K562 (cell line): Measurements from ENCODE around the gene AP4S1. TPM values are rescaled to one million over a fixed set of nuclear protein-coding genes. Genes with fewer than 3 reads are reported as not detected.

Experiments
- ARID1B ChIP-seq: fragments of 450-650 bp; IDR thresholded peaks from 2 replicates; pipeline ENCODE4 v1.6.1; 2016; ENCODE audit warnings: antibody characterized with exemption, mild to moderate bottlenecking, inconsistent platforms
- ARID4B ChIP-seq: sonication (generic); formaldehyde crosslinking; IDR thresholded peaks from 2 replicates; pipeline ENCODE4 v1.8.0; 2022; ENCODE audit warnings: mild to moderate bottlenecking, missing genetic modification reagents
- CBFA2T3 ChIP-seq: fragments of 450-650 bp; IDR thresholded peaks from 2 replicates; pipeline ENCODE4 v1.6.1; 2017
- ELF4 ChIP-seq: fragments of 450-650 bp; formaldehyde crosslinking; IDR thresholded peaks from 2 replicates; pipeline ENCODE4 v1.4.0; 2022; ENCODE audit warnings: missing genetic modification characterization
- HNRNPL ChIP-seq: fragments of 200-400 bp; formaldehyde crosslinking; IDR thresholded peaks from 2 replicates; pipeline ENCODE4 v1.6.1; 2017; ENCODE audit warnings: low read depth, mild to moderate bottlenecking, low read length
- MAZ ChIP-seq, 2 experiments: fragments of 450-650 bp in 1 of 2; sonication (generic) in 1 of 2; formaldehyde crosslinking; IDR thresholded peaks in 1 of 2; conservative IDR thresholded peaks in 1 of 2; 2 replicates each; pipeline versions ENCODE4 v1.4.0 to v1.5.0; 2020; ENCODE audit warnings: mild to moderate bottlenecking in 1 of 2, missing genetic modification reagents in 1 of 2
- MCM5 ChIP-seq: fragments of 450-650 bp; IDR thresholded peaks from 2 replicates; pipeline ENCODE4 v1.6.1; 2016; ENCODE audit warnings: low read depth
- PTBP1 ChIP-seq: fragments of 200-400 bp; formaldehyde crosslinking; IDR thresholded peaks from 2 replicates; pipeline ENCODE4 v1.6.1; 2017; ENCODE audit warnings: low read depth, low read length
- SMAD1 ChIP-seq: fragments of 150-350 bp; IDR thresholded peaks from 2 replicates; pipeline ENCODE4 v1.6.1; 2014; ENCODE audit warnings: low read length, low read depth; ENCODE audit not compliant: partially characterized antibody
- SNRNP70 ChIP-seq: fragments of 200-400 bp; formaldehyde crosslinking; optimal IDR thresholded peaks from 2 replicates; pipeline ENCODE3; 2017; ENCODE audit warnings: low read depth, low read length
- SOX6 ChIP-seq: fragments of 450-650 bp; IDR thresholded peaks from 2 replicates; pipeline ENCODE4 v1.6.1; 2014; ENCODE audit warnings: mild to moderate bottlenecking
- SRSF7 ChIP-seq: fragments of 200-400 bp; formaldehyde crosslinking; optimal IDR thresholded peaks from 2 replicates; pipeline ENCODE3; 2017; ENCODE audit warnings: mild to moderate bottlenecking, low read depth, low read length
- ZNF274 ChIP-seq: IDR thresholded peaks from 2 replicates; pipeline ENCODE4 v1.6.1; 2011; ENCODE audit warnings: low read depth, mild to moderate bottlenecking, low read length, moderate library complexity, borderline replicate concordance
- ZNF282 ChIP-seq: sonication (generic); formaldehyde crosslinking; IDR thresholded peaks from 2 replicates; pipeline ENCODE4 v1.8.1; 2023; ENCODE audit warnings: missing genetic modification reagents
- ZNF311 ChIP-seq: fragments of 250-450 bp; sonication (Bioruptor Pico); IDR thresholded peaks from 2 replicates; pipeline ENCODE4 v1.4.0; 2020; ENCODE audit warnings: mild to moderate bottlenecking, moderate library complexity
- ZNF324 ChIP-seq: fragments of 250-450 bp; sonication (Bioruptor Pico); IDR thresholded peaks from 2 replicates; pipeline ENCODE4 v1.4.0; 2020; ENCODE audit warnings: mild to moderate bottlenecking
- ZNF76 ChIP-seq: fragments of 250-450 bp; sonication (Bioruptor Pico); IDR thresholded peaks from 2 replicates; pipeline ENCODE4 v1.4.0; 2020; ENCODE audit warnings: mild to moderate bottlenecking, moderate library complexity, borderline replicate concordance
- ZNF79 ChIP-seq: fragments of 250-450 bp; sonication (Bioruptor Pico); IDR thresholded peaks from 2 replicates; pipeline ENCODE4 v1.4.0; 2020; ENCODE audit warnings: low read depth, mild to moderate bottlenecking, moderate library complexity
- polyA plus RNA-seq, 8 experiments: library from polyadenylated mRNA; depleted of rRNA in 4 of 8; stranded (reverse) in 5 of 8; unstranded in 3 of 8; fragments of >200 nt; fragmentation: Nextera tagmentation in 2 of 8; fragmentation: Illumina TruSeq in 1 of 8; extraction: Ambion mirVana in 2 of 8; extraction: Trizol in 1 of 8; gene quantifications; 2 replicates each; pipeline versions ENCODE4 v1.2.1 to v1.2.3, GENCODE V29; 2011 to 2014; ENCODE audit warnings: inconsistent platforms in 1 of 8, missing spikeins in 1 of 8
- total RNA-seq, 7 experiments: library from RNA; depleted of rRNA in 6 of 7; stranded (reverse); fragments of >200 nt in 6 of 7; fragmentation: Illumina TruSeq in 2 of 7; extraction: Trizol in 2 of 7; gene quantifications; 2 replicates each; pipeline versions ENCODE4 v1.2.1 to v1.2.3, GENCODE V29; 2011 to 2021; ENCODE audit warnings: low replicate concordance in 1 of 7
- TF ChIP-seq, protein P1 (sequence below): fragments of 250-450 bp; sonication (Bioruptor Pico); IDR thresholded peaks from 2 replicates; pipeline ENCODE4 v1.8.0; 2022; ENCODE audit warnings: moderate library complexity, mild to moderate bottlenecking, inconsistent platforms
- TF ChIP-seq, protein P2 (sequence below): sonication (generic); formaldehyde crosslinking; IDR thresholded peaks from 2 replicates; pipeline ENCODE4 v1.8.0; 2022; ENCODE audit warnings: missing genetic modification reagents, mild to moderate bottlenecking, borderline replicate concordance

AP4S1 gene
- total and polyA plus RNA-seq, 9 of the 15 experiments (the other 6 are each of a cell fraction or from before 2014, with no cell fraction given), result 3.7 to 7.8 (median 5.9) TPM

GRCh38 chr14:31059152-31059924 lies 33.9 kb downstream of the AP4S1 start (continued):
- TF ChIP-seq SOX6, result peak; percentile 98
- no peak for TF ChIP-seq SRSF7
- no peak for TF ChIP-seq HNRNPL
- TF ChIP-seq, protein P1, sequence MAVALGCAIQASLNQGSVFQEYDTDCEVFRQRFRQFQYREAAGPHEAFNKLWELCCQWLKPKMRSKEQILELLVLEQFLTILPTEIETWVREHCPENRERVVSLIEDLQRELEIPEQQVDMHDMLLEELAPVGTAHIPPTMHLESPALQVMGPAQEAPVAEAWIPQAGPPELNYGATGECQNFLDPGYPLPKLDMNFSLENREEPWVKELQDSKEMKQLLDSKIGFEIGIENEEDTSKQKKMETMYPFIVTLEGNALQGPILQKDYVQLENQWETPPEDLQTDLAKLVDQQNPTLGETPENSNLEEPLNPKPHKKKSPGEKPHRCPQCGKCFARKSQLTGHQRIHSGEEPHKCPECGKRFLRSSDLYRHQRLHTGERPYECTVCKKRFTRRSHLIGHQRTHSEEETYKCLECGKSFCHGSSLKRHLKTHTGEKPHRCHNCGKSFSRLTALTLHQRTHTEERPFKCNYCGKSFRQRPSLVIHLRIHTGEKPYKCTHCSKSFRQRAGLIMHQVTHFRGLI (CRISPR knock-in tag), result peak; percentile 68; the same call in 1 of the 2 replicates
- no peak for TF ChIP-seq ZNF79 (CRISPR knock-in tag)
- TF ChIP-seq ZNF76, result 0 out of 2 replicates have a peak, but pooled peaks have one; percentile 44
- TF ChIP-seq MCM5, result no peak
- TF ChIP-seq ZNF274, result peak; percentile 86; the same call in 1 of the 2 replicates
- peak; percentile 72; the same call in 1 of the 2 replicates for TF ChIP-seq PTBP1
- 0 out of 2 replicates have a peak, but pooled peaks have one; percentile 51 for TF ChIP-seq ARID4B (CRISPR knock-in tag)
- TF ChIP-seq ARID1B, result peak; percentile 100
- peak; percentile 100 for TF ChIP-seq CBFA2T3
- TF ChIP-seq ZNF282 (CRISPR knock-in tag), result no peak
- no peak for TF ChIP-seq SNRNP70
- TF ChIP-seq, protein P2, sequence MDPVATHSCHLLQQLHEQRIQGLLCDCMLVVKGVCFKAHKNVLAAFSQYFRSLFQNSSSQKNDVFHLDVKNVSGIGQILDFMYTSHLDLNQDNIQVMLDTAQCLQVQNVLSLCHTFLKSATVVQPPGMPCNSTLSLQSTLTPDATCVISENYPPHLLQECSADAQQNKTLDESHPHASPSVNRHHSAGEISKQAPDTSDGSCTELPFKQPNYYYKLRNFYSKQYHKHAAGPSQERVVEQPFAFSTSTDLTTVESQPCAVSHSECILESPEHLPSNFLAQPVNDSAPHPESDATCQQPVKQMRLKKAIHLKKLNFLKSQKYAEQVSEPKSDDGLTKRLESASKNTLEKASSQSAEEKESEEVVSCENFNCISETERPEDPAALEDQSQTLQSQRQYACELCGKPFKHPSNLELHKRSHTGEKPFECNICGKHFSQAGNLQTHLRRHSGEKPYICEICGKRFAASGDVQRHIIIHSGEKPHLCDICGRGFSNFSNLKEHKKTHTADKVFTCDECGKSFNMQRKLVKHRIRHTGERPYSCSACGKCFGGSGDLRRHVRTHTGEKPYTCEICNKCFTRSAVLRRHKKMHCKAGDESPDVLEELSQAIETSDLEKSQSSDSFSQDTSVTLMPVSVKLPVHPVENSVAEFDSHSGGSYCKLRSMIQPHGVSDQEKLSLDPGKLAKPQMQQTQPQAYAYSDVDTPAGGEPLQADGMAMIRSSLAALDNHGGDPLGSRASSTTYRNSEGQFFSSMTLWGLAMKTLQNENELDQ (CRISPR knock-in tag), result no peak
- TF ChIP-seq SMAD1, result peak; percentile 94
- peak; percentile 82; the same call in 1 of the 2 replicates for TF ChIP-seq ELF4 (CRISPR knock-in tag)
- no peak; the same call in 1 of the 2 replicates for TF ChIP-seq ZNF324 (CRISPR knock-in tag)
- peak; percentile 83 for TF ChIP-seq ZNF311
- peak; percentile 60 to 62 for TF ChIP-seq MAZ (CRISPR knock-in tag; conservative IDR thresholded peaks at IDR 0.05 in 1 of 2, IDR thresholded peaks at IDR 0.05 in 1 of 2)
